ENCODE data around the gene AP3D1. TPM values are rescaled to one million over a fixed set of nuclear protein-coding genes. Genes with fewer than 3 reads are reported as not detected.

AP3D1 gene
- total and polyA plus RNA-seq, 2 donors (not counting 3 experiments of a cell fraction or from before 2014, with no cell fraction given): 130 to 137 TPM

- Histone ChIP-seq H4K20me1 (replicated peaks; ENCODE audit: control insufficient read depth, extremely low read depth, insufficient read depth, low read length) (no peaks in the 10 kb centered on the region), H2AFZ (ENCODE audit: low read depth, low read length) (no peak overlapping the region), H3K36me3 (ENCODE audit: control insufficient read depth in 2 of 2, extremely low read depth in 1 of 2, insufficient read depth in 2 of 2, low read length in 2 of 2) (peaks cover 2 to 15% of the 10 kb centered on the region in 2 experiments), H3K4me1 (ENCODE audit: control insufficient read depth, extremely low read depth, insufficient read depth, low read length) (peaks cover 11% of the 10 kb centered on the region), H3K27me3 (ENCODE audit: control insufficient read depth in 2 of 2, insufficient read depth in 2 of 2, low read length in 2 of 2) (no peaks in the 10 kb centered on the region), H3K4me2 (ENCODE audit: insufficient read depth, low read length) (no peak overlapping the region), H3K27ac (ENCODE audit: insufficient read depth, low read depth, low read length) (no peak overlapping the region), H3K9ac (replicated peaks; ENCODE audit: extremely low read depth, insufficient read depth, low read length) (no peak overlapping the region), H3K4me3 (replicated peaks in 1 of 3; ENCODE audit: insufficient read depth in 1 of 3, low read depth in 1 of 3, low read length in 3 of 3) (no peak overlapping the region), H3K9me3 (replicated peaks; ENCODE audit: control insufficient read depth, insufficient read depth, low read length) (no peaks in the 10 kb centered on the region), H3K9me1 (replicated peaks; ENCODE audit: control insufficient read depth, extremely low read depth, insufficient read depth, low read length) (no peaks in the 10 kb centered on the region), H3K79me2 (ENCODE audit: control insufficient read depth, insufficient read depth, low read length) (peaks cover 10% of the 10 kb centered on the region)
- POLR2A ChIA-PET: no interaction called here
- DNase-seq (ENCODE audit: low read depth, low spot score): no peak
- FAIRE-seq: no peak
- no peak for TF ChIP-seq CTCF (IDR thresholded peaks at IDR 0.05; ENCODE audit: extremely low read depth in 1 of 2, insufficient read depth in 1 of 2, low read depth in 1 of 2, low read length in 2 of 2)
- no peak for TF ChIP-seq MYC (IDR thresholded peaks at IDR 0.05; ENCODE audit: low read depth, low read length)
- TF ChIP-seq GATA2 (IDR thresholded peaks at IDR 0.05; ENCODE audit: insufficient read depth, insufficient read length, low read depth, low read length): no peak
- TF ChIP-seq POLR2A (IDR thresholded peaks at IDR 0.05; ENCODE audit: low read depth, low read length): no peak
- no peak for TF ChIP-seq MAX (IDR thresholded peaks at IDR 0.05; ENCODE audit: insufficient read depth, insufficient read length)
- no peak for TF ChIP-seq FOS (IDR thresholded peaks at IDR 0.05; ENCODE audit: borderline replicate concordance, insufficient read depth, low read length)
- TF ChIP-seq JUN (IDR thresholded peaks at IDR 0.05; ENCODE audit: borderline replicate concordance, insufficient read depth, insufficient read length, low read depth): no peak
- TF ChIP-seq EZH2 (IDR thresholded peaks at IDR 0.05; ENCODE audit: borderline replicate concordance, low read depth, low read length, severe bottlenecking): no peak
- TF ChIP-seq POLR2AphosphoS5 (IDR thresholded peaks at IDR 0.05; ENCODE audit: insufficient read depth, low read depth, low read length): no peak
- BruUV-seq (replicated peaks): no TSS peak
- dilution Hi-C loops (cut with MboI; ENCODE audit: extremely low pct_ligation_motif_present, low sequenced_read_pairs) (no loop called here), intact Hi-C loops (cut with micrococcal nuclease) (no loop called here)
- CTCF ChIA-PET: interaction anchor here (1.1 kb wide), 1 partner anchor 12 kb away, joined by 3 read pairs; no protein-coding TSS in a partner anchor
These were observed 69.2 kb downstream of the AP3D1 start for GRCh38 chr19:2081873-2082810.

All from endothelial cell of umbilical vein (primary cell).